Activated naive CD8-positive, alpha-beta T cell treated with anti-CD3 and anti-CD28 coated beads, Interleukin-2, amount 50 U/mL, for 16 hours (primary cell): Measurements from ENCODE around the gene THADA.

Source experiments
- DNase-seq: peaks from one replicate; pipeline ENCODE4 v3.0.0-alpha.2; 2020; ENCODE audit warnings: low read depth, low spot score

Gene THADA

DNA sequence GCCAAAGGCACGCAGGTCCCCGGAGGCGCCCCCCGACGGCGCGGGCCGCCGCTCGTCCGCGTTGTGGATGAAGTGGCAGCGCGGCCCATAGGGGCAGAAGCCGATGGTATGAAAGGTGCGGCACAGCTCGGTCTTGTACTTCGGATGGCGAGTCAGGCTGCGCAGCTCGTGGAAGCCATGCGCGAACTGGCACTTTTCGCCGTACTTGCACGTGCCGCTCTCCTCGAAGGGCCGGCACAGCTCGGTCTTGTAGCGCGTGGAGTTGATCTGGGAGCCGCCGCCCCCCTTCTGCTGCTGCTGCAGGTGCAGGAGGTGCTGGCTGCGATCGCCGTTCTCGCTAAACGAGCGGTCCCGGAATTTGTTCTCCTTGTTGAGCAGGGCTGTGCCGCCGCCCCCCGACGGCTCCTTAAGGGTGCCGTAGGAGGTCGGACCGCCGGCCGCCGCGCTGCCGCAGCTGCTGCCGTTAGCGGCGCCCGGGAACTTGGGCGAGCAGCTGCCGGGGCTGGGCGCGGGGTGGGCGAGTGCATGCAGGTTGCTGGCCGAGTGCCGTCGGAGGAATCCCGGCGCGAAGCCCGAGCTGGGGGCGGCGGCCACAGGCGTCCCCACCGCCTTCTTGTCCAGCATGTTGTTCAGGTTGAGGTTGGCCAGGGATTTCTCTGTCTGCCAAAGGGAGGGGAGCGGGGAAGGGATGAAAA, 370.6 kb downstream of the THADA start:
- no peak for DNase-seq

DNA sequence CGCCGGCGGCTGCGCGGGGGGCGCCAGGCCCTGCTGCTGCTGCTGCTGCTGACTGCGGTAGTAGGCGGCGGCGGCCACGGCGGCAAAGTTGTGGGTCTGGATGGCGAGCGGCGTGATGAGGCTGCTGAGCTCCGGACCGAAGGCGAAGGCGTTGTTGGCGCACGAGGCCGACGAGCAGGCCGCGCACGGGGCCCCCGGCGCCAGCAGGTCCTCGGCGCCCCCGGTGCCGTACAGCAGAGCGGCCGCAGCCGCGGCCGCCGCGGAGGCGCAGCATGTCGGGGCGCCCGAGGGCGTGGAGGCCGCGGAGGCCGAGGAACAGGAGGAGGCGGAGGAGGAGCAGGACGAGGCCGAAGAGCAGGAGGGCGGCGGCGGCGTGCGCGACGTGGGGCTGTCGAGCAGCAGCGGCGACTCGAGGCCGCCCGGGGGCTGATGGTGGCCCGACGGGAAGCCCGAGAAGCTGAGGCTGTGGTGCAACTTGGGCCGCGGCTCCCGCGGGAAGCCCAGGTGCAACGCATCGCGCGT, 371.2 kb downstream of the THADA start:
- DNase-seq, result no peak

DNA sequence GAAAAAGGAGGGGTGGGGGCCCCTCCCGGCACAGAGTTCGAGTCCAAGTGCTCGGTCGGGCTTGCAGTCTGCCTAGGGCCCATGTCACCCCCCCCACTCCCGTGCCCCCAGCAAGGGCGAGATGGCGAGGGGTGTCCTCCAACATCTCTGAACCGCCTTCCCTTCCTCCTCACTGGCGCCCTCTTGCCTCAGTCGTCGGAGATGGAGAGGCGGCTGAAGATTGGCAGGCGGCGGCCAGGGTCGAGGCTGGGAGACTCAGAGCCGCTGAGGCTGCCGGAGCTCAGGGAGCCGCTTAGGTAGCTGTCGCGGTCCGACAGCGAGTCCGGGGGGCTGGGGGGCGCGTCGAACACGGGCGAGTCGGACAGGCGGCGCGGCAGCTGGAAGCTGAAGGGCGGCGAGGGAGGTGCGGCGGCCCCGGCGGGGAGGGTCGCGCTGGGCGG, 371.7 kb downstream of the THADA start:
- DNase-seq, result no peak

DNA sequence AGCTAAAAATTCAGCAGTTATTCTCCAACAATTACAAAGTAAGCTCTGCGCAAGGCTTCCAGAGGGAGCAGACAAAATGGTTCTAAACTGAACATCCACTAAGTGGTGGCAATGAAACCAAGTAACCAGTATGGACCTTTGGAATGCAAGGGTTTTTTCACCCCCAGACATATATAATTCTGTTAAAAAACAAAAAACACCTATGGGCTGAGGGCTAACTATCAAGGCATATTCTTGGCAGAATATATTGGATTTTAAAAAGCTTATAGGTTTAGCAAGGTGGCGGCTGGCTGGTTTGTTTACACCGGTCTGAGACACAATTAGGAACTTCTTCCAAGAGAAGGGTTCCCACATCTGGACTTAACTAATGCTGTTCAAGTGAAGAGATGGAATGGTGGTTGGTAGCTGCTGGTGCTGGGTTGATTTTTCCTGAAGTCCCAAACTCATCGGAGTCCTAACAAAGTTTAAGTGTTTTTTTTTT, 372.3 kb downstream of the THADA start:
- no peak for DNase-seq

DNA sequence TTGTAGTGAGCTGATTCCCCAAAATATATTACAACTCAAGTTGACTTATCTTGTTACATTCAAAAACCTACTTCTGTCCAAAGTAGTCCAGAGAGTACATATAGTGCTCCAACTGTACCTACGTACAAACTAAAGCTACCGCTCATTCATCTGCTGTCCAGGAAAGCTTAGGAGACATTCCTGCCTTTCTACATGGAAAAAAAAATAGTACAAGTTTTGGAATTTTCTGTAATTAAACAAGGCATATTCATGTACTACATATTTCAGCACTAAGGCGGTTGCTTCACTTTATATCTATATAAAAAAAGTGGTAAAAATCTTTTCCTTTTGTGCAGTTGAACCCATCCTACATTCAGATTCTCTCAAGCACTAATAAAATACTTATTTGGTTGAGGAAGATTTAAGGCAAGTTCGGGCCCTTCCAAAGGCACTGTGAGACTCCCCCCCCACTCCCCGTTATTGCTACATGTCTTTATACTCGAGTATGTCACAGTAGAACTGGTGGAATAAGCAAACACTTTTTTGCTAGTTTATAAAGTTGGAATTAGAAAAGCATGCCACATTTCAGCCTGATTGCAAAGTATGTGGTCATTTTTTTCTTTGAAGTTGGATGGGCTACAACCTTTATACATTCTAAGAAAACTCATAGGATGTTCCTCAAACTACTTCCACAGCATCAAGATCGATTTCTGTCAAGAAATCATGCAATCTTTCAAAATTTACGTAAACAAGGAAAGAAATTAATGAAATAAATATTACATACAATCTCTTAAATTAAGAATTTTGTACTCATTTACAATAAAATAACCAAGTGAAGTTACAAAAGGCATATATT, 373.1 kb downstream of the THADA start:
- DNase-seq, result no peak

DNA sequence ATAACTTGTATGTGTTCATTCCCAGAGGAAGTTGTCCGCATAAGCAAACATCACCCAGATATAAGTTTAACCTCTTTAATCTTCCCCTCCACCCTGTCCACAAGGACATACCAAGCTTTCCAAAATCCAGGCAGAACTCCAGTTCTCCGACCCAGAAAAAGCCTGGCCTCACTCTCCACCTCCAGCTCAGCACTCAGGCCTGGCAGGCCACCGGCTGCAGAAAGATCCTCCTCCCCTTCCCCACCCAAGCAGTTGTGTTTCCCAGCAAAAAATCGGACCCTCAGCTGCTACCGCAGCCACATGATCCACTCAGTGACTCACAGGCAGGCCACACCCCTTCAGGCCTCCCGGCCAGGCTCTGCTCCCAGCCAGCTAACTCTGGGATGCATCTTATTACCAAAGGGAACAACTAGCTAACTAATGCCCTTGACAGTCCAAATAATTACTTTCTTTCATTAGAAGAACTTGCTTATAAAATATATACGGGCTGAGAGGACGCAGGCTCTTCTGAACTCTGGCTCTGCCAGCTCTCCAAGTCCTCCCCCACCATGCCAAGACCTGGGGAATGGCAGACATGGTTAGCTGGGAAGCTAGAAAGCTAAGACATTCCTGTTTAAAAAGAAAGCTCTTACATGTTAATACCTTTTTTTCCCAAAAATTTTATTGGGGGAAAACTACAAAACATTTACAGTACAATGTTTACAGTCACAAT, 373.9 kb downstream of the THADA start:
- DNase-seq, result no peak

DNA sequence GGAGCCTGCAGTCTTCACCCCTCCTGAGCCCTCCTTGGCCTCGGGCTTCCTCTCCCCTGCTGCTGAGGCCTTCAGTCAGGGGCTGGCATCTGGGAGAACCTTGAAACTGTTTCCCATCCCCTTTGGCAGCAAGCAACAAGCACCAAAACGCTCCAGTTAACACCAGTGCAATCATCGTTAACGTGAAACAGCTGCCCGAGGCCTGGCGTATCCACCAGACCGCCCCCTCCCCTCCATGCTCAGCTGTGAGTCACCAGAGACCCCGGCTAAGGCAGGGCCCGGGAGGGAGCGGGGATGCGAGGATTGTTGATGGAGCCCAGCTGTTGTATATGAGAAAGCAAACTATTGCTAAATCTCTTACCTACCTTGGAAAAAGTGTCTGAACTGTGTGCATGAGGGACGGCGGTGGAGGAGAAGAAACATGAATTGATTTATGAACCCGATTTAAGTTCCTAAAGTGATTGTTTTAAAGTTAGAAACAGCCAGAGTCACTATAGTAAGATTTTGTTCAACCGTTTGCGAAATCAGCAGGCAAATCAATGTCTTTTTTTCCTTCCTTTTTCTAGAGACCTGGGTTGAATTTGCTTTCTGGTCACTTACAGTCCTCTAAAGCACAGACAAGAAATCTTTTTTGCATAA, 374.6 kb downstream of the THADA start:
- DNase-seq, result no peak

DNA sequence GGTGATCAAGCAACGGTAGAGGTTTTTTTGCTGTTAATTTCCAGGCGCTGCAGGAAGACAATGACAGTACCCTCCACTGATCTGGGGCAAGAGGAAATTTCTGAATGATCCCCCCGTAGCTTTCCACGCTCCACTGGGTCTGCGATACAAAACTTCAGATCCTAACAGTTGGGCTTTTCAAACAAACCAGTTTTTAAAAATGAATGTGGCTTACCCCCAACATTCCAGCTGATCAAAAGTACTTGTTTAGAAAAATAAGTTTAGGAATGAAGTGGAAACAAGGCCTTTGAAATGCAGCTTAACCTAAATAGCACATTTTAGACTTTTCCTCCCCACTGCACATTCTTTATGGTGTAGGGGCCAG, 375.1 kb downstream of the THADA start:
- DNase-seq, result no peak

DNA sequence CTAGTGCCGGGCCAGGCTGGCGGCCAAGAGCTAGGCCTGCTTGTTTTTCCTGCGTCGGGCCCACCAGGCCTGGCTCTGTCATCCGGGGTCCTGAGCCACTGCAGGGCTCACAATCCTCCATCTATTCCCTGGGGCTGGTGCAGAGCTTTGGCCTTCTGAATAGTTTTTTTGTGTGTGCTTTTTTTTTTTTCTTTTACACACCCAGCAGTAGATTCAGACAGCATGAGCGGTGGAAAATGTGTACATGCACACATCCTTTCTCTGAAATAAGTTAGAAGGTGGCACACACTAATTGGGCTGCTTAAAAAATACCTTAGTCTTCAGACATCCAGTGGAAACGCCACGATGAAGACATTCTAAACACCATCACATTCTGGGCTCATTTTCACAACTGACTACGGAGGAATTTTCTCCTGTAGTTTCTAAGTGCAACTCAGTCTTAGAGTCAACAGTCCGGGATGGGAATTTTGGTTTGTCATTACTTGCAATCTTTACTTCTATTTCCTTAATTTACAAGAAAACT, 375.5 kb downstream of the THADA start:
- no peak for DNase-seq

DNA sequence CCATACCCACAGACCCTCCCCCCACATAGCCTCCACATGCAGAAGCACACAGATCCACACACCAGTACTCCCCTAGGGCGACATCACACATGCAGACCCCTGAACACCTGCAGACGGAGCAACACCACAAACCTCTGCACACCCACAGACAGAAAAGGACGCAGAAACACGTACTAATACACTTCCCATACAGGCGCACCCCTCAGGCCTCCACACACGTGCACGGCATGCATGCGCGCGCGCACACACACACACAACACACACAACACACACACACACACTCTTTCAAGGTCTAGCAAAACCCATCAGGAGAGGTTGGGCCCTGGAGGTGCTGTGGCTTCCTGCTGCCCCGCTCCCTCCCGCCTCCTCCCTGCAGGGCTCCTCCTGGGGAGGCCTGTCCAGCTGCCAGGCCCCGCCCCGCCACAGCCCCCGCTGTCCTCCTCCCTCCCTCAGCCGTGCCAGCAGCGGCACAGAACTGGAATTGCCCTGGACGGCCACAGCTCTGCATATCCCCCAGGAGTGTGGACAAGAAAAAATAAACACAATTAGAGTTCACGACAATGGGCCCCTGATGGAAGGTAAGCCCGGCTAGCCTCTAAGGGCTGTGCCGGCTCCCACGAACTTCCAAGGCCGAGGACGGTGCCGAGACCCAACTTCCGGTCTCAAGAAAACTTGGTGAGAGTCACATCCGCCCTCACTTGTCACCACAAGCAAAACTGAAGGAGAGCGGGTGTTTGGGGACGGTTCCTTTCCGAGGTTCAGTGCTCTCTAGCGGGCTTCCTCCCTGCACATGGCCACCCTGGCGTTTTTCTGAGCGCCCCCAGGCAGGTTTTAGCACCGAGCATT, 376.2 kb downstream of the THADA start:
- no peak for DNase-seq

DNA sequence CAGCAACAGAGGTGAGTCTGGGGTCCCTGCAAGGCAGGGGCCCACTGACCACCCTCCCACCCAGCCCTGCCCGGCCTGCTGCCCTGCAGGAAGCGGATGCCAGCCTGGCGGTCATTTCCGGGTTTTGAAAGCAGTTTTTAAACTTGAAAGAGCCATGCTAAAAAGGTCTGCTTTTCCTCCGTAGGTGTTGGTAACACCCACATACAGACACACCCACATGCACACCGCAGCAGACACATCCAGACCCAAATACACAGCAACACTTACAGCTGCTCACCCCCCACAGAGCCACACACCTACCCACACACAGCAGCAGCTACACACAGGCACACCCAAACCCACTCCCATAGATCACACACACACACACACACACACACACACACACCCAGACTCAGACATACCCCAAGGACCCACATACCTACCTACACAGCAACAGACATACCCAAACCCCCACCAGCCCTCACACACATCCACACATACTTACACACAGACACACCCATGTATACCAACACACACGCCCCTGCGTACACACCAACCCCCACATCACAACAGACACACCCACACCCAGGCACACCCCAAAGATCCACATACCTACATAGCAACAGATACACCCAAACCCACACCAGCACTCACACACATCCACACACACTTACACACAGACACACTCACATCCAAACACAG, 377.0 kb downstream of the THADA start:
- no peak for DNase-seq

DNA sequence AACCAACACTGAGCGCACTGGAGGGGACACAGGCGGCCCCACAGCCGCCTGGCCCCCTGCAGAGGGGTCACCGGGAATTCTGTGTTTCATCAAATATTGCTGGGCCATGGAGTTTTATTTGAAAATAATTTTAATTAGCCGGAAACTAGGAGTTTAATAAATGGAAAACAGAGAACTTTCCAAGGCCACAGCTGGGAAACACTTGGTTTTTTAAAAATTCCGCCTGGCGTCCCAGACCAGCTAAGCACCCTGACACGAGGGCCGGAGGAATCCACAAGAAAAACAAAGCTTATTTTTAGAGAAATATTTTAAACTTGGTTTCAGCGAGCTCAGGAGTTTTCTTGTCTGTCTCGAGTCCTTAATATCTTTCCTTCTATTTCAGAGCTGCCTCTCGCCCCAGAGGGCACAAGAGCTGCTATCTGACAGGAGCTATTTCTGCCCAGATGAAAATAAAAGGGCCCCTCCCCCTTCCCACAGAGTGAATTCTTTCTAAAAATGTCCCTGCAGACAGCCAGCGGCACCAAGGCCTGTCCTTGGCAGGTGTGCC, 377.6 kb downstream of the THADA start:
- no peak for DNase-seq

DNA sequence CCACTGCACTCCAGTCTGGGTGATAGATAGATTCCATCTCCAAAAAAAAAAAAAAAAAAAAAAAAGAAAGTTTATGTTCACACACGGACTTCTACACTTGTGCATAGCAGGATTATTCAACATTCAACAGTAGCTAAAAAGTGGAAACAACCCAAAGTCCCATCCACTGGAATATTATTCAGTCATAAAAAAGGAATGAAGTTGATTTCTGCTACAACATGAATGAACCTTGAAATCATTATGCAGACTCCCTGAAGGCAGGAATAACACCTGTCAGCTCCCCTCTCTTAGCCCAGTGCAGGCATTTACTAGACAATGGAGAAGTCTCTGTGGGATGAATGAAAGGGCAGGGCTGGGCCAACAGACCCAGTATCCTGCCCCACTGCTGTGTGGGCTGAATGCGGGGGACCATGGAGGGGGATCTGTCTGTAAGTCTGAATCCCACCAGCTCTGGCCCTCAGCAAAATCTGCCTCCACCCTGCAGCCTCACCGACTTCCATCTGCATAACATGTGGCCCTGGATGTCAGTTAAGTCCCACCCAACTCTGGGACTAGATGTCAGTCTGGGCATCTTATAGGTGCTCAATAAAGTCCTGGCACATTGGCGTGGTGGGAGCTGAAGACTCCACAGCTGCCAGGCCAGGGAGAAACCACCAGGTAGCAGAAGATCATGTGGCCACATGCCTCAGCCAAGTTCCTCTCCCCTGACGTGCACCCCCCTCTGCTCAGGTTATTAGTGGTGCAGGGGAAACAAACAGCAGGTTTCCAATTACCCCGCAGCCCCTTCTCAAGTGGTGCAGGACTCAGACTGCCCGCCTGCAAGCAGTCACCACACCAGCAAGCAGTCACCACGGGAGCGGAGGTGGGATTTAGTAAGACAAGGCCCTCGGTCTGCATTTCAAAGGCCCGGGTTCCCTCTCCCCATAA, 378.3 kb downstream of the THADA start:
- DNase-seq, result no peak

DNA sequence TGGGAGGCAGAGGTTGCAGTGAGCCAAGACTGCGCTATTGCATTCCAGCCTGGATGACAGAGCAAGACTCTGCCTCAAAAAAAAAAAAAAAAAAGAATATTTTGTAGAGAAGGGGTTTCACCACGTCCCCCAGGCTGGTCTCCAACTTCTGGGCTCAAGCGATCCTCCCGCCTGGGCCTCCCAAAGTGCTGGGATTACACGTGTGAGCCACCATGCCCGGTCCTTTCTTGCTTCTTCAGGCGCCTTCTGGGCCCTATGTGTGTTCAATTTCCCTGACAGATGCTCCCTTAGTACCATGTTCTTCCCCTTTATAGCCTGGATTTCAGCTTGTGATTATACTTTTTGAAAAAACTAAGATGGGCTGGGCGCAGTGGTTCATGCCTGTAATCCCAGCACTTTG, 379.2 kb downstream of the THADA start:
- DNase-seq, result no peak

DNA sequence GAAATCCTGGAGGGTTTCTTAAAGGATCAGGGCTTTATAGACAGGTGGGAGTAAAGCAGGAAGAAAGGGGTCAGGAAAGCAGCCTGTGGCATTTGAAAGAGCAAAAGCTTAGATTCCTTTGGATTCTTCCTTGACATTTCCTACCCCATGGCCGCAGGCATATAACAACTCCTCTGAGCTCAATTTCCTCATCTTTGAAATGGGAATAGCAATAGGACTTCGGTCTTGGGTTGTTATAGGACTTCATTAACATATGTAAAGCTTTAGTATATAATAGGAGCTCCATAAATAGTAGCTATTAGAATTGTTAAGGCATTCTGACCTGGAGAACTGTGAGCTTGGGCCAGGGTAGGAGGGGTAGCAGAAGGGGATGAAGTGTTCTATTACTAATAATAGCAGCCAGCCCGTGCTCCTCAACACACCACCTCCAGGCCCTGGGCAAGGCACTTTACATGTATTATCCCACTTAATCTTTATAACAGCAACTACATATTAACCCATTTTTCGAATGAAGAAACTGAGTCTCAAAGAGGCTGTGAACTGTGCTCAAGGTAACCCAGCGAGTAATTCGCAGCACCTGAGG, 380.1 kb downstream of the THADA start:
- DNase-seq, result no peak

DNA sequence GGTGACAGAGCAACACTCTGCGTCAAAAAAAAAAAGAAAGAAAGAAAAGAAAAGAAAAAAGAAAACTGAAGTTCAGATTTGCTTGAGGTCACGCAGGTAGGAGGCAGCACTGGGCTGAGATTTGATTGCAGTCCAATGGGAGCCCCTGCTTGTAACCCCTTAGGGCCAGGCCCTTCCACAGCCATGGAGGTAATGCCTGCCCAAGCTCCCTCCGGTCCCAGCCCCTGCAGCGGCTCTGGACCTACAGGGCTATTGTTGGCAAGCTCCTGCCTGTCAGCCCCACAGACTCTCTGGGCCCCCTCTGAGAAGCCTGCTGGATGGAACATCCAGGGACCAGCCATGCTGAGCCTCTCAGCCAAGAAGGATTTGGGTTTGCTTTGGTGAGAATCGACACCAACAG, 381.6 kb downstream of the THADA start:
- DNase-seq, result no peak

DNA sequence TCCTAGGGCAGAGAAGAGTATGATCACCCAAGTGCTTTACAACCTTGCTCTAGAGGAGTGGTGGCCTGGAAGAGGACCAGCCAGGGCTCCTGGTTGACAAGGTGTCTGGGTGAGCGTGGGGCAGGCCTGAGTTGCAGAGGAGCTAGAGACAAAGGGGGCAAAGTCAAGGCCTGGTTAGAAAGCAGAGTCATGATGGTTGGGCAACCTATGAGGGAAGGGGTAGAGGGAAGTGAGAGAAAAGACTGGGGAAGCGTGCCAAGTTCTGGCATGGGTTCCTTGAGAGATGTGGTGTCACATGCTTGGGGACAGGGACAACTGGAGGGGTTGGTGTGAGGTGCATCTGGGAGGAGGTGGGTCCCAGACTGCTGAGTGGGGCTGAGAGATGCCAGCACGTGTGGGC, 382.9 kb downstream of the THADA start:
- DNase-seq, result no peak

DNA sequence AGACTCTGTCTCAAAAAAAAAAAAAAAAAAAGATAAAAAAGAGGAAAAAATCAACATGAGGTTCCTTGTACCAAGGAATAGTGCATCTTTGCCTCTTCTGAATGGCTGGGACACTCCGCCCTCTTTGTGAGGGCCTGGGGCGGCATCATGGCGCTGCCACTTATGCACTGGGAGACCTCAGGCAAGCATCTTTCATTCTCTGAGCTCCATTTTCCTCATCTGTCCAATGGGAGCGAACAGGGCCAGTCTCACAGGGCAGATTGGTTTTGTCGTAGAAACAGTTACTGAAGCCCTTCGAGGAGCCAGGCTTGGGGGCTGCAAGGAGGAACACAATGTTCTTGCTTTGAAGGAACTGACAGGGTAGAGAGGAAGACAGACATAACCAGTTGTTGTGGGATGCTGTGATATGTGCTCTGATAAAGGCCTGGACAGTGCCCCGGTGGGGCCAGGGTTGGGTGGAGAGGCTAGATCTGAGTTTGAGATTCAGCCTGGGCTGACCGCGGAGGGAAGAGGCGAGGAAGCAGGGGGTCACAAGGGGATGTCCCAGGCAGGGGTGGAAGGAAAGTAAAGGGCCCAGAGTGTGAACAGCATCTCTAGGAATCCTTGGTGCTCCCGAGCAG, 383.5 kb downstream of the THADA start:
- no peak for DNase-seq
